GM12801 (cell line): Measurements from ENCODE around the gene RAB40AL.
"Not testable (repeated sequence)": the region's sequence is repeated elsewhere in the genome, so short reads cannot be mapped to it uniquely, and the experiment has no call there.

Experiments
- TF ChIP-seq, protein P1 (sequence below): IDR thresholded peaks from one replicate; pipeline ENCODE4 v1.5.1; 2011; ENCODE audit warnings: control low read depth; ENCODE audit not compliant: insufficient read length; ENCODE audit errors: extremely low read depth

RAB40AL gene, protein sequence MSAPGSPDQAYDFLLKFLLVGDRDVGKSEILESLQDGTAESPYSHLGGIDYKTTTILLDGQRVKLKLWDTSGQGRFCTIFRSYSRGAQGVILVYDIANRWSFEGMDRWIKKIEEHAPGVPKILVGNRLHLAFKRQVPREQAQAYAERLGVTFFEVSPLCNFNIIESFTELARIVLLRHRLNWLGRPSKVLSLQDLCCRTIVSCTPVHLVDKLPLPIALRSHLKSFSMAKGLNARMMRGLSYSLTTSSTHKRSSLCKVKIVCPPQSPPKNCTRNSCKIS

DNA sequence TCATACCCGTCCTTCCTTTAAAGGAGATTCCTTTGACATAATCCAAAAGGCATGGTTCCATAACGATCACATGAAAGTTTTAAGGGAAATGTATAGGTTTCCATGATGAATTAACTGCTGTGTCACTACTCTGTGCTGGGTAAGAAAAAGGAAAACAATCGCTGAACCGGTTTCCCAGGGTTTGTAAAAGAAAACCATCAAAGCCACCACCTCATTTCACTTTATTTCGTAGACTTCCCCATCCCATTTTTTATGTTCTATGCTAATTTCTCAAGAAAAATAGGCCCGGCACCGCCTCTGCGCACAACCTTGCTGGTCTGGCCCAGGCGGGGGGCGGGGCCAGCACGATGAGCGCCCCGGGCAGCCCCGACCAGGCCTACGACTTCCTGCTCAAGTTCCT, at the start of gene RAB40AL:
Gene RAB40AL, plus strand, starts transcription at position 301 of the 400 bp plus-strand sequence. Its CDS starts 47 bp downstream, at position 348.
- TF ChIP-seq, protein P1, sequence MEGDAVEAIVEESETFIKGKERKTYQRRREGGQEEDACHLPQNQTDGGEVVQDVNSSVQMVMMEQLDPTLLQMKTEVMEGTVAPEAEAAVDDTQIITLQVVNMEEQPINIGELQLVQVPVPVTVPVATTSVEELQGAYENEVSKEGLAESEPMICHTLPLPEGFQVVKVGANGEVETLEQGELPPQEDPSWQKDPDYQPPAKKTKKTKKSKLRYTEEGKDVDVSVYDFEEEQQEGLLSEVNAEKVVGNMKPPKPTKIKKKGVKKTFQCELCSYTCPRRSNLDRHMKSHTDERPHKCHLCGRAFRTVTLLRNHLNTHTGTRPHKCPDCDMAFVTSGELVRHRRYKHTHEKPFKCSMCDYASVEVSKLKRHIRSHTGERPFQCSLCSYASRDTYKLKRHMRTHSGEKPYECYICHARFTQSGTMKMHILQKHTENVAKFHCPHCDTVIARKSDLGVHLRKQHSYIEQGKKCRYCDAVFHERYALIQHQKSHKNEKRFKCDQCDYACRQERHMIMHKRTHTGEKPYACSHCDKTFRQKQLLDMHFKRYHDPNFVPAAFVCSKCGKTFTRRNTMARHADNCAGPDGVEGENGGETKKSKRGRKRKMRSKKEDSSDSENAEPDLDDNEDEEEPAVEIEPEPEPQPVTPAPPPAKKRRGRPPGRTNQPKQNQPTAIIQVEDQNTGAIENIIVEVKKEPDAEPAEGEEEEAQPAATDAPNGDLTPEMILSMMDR = not testable (repeated sequence)

DNA sequence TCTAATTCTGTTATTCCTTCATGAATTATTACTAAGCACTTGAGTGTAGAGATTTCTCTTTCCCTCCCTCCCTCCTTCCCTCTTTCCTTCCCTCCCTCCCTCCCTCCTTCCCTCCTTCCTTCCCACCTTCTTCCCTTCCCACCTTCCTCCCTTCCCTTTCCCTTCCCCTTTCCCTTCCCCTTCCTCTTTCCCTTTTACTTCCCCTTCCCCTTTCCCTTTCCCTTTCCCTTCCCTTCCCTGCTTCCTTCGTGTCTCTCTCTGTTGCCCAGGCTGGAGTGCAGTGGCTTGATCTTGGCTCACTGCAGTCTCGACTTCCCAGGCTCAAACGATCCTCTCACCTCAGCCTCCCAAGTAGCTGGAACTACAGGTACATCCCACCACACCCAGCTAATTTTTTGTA, 49.4 kb upstream of the RAB40AL start:
- TF ChIP-seq, protein P1 = no peak

DNA sequence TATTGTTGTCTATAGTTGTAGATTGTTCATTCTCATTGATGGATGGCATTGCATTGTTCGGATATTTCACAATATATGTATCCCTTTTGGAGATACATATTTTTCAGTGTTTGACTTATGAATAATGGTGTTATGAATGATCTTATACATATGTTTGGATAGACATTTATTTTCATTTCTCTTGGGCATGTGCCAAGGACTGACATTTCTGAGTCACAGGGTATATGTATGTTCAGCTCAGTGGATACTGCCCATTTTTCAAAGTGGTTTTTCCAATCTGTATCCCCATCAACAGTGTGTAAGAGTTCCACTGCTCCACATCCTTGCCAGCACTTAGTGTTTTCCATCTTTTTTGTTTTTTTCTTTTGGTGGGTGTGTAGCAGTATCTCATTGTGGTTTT, 45.0 kb upstream of the RAB40AL start:
- TF ChIP-seq, protein P1 = no peak

DNA sequence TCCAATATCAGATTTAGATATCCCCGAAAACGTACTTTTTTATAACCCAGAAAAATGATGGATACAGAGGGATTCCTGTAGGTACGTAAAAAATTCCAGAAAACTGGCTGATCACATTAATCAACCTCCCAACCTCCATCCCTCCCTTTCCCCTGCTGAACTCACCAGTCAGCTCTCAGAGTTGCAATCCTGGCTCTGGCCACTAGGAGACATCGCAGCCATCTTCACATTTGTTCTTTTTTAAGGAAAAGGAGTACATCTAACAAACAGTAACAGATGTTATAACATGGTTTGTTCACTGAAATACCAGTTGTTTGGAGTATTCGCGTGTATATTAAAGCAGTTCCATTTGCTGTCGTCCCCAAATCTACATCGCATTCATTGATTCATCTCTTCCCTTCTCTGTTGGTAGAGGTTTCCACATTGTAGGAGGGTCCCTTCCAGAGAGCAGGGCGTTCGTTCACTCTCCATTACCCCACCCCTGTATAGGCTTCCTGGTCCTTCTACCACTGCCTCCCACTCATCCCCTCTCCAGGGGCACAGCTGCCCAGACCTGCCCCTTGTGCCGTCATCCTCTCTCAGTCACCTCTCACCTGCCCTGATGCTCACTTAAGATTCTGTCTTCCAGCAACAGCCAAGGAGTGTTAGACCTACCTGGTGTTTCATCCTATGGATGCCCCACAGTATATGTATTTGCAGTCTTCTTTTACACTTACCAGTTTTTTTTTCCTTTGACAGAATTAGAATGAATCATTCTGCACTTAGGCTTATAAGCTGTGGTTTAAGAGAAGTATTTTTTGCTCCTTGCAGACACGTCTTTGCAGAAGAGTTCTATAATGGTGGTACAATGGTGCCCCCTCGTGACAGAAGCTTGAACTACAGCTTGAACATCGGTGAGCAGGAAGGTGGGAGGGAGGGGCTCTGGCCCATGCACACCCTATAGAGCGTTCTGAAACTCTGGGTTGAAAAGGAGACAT, 36.8 kb upstream of the RAB40AL start:
- TF ChIP-seq, protein P1 = no peak

DNA sequence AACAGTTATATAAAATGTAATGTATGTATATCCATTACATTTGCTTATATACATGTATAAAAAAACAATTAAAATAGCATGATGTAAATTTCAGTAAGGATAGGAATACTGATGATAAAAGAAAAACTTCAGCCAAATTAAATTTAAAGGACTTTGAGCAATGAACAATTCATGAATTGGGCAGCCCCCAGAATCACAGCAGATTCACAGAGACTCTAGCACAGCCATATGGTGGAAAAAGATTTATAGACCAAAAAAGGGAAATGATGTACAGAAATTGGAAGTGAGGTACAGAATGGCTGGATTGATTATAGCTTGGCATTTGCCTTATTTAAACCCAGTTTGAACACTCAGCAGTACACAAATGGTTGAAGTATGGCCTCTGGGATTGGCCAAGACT, 34.7 kb upstream of the RAB40AL start:
- TF ChIP-seq, protein P1 = no peak

DNA sequence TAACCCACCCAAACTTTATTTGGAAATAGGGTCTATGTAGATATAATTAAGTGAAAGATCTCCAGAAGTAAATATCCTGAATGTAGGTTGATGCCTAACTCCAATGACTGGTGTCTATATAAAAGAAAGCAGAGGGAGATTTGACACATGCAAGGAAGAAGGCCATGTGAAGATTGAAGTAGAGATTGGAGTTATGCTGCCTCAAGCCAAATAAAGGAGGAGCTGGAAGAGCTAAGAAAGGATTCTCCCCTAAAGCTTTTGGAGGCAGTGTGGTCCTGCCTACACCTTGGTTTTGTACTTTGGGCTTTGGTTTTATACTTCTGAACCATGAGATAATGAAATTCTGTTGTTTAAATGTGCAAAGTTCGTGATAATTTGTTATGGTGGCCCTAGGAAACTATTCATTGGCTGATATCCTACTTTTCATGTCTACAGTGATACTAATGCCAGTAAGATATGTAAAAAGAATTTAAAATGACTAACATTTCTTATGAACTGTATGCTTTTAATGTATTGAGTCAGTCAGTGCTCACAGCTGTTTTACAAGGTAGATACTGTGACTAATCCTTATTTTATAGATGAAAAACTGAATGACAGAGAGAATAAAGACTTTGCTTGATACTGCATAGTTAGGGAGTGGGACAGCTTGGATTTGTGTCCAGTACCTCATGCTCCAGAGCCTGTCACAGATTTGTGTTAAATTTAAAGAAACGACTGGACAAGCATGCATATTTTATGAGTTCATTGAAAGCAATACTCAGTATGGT, 5.9 kb upstream of the RAB40AL start:
- TF ChIP-seq, protein P1 = no peak

DNA sequence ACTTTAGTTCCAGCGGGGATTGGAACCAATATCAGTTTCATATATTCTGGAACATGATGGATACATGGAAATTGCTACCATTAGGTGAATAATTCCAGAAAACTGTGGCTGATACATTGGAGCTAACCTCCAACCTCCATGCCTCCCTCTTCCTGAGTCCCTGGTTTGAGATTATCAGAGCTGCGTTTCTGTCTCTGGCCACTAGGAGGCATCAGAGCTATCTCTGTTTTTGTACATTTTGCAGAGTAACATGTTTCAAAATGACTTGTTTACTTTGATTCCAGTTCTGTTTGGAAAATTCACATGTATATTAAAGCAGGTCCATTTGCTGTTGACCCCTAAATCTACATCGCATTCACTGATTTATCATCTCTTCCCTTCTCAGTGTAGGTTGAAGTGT, 2.4 kb upstream of the RAB40AL start:
- TF ChIP-seq, protein P1 = no peak
